Spinal cord (tissue), 4 donors: ENCODE data around the gene GPRC5C. TPM values are rescaled to one million over a fixed set of nuclear protein-coding genes. Genes with fewer than 3 reads are reported as not detected.

ENCODE experiments used
- polyA plus RNA-seq, 2 donors: library from polyadenylated mRNA; unstranded; fragments of 120-200 nt; gene quantifications; one replicate each; pipeline ENCODE4 v1.2.1, GENCODE V29; 2013; ENCODE audit not compliant: insufficient read length in 2 of 2
- small RNA-seq: library from RNA; depleted of rRNA; stranded (forward); fragments of <200 nt; gene quantifications from one replicate; pipeline ENCODE3, GENCODE V24; 2014; ENCODE audit warnings: low replicate concordance
- total RNA-seq, 2 donors: library from RNA; depleted of rRNA in 1 of 2; stranded (reverse); fragments of 120-200 nt in 1 of 2; fragments of >200 nt in 1 of 2; gene quantifications; one replicate each; pipeline versions ENCODE4 v1.2.3 to v1.2.4, GENCODE V29; 2013 to 2014

The GPRC5C gene
- total and polyA plus RNA-seq, 4 donors, result 10.4 to 98.7 (median 17.7) TPM

Small RNA genes within 50 kb of the gene (small RNA-seq; reads per million reads assigned to genes)
- gene RNA5SP448, result not detected

Other genes starting within 250 kb of the GPRC5C start
- gene RPL38, start 228.4 kb upstream of the GPRC5C start, total RNA-seq, result 1,000 to 10,000 TPM; 1,239 to 1,608 TPM
- gene RPL38, start 228.4 kb upstream of the GPRC5C start, polyA plus RNA-seq, result 1,000 to 10,000 TPM; 1,051 to 1,061 TPM
- gene TTYH2, start 218.5 kb upstream of the GPRC5C start, total RNA-seq, result 10 to 100 TPM; 25.0 to 27.5 TPM
- 10 to 100 TPM; 59.2 to 66.4 TPM for gene TTYH2, start 218.5 kb upstream of the GPRC5C start, polyA plus RNA-seq
- gene DNAI2, start 157.9 kb upstream of the GPRC5C start, total RNA-seq, result 1 to 10 TPM in 1 of 2 donors, under 1 TPM in 1; 0.69 to 6.4 TPM
- gene DNAI2, start 157.9 kb upstream of the GPRC5C start, polyA plus RNA-seq, result 1 to 10 TPM; 5.4 to 7.4 TPM
- 1 to 10 TPM; 1.8 to 2.7 TPM for gene KIF19, start 105.9 kb upstream of the GPRC5C start, total RNA-seq
- 1 to 10 TPM; 2.3 to 2.8 TPM for gene KIF19, start 105.9 kb upstream of the GPRC5C start, polyA plus RNA-seq
- gene BTBD17, start 70.2 kb upstream of the GPRC5C start, total RNA-seq, result 10 to 100 TPM in 1 of 2 donors, 1 to 10 TPM in 1; 9.4 to 10.1 TPM
- 10 to 100 TPM; 25.2 to 31.0 TPM for gene BTBD17, start 70.2 kb upstream of the GPRC5C start, polyA plus RNA-seq
- under 1 TPM; 0.22 to 0.59 TPM for gene GPR142, start 64.6 kb upstream of the GPRC5C start, total RNA-seq
- under 1 TPM; 0.43 to 0.86 TPM for gene GPR142, start 64.6 kb upstream of the GPRC5C start, polyA plus RNA-seq
- gene CD300A, start 34.5 kb downstream of the GPRC5C start, total RNA-seq, result 1 to 10 TPM; 8.4 to 9.9 TPM
- gene CD300A, start 34.5 kb downstream of the GPRC5C start, polyA plus RNA-seq, result 1 to 10 TPM; 6.7 to 8.2 TPM
- gene CD300LB, start 99.4 kb downstream of the GPRC5C start, total RNA-seq, result under 1 TPM in 1 of 2 donors, not detected in 1; 0.30 TPM
- under 1 TPM in 1 of 2 donors, not detected in 1; 0.14 TPM for gene CD300LB, start 99.4 kb downstream of the GPRC5C start, polyA plus RNA-seq
- under 1 TPM; 0.55 to 0.69 TPM for gene CD300C, start 114.0 kb downstream of the GPRC5C start, total RNA-seq
- gene CD300C, start 114.0 kb downstream of the GPRC5C start, polyA plus RNA-seq, result 1 to 10 TPM in 1 of 2 donors, under 1 TPM in 1; 1.00 to 1.1 TPM
- gene CD300H, start 135.4 kb downstream of the GPRC5C start, total RNA-seq, result under 1 TPM in 1 of 2 donors, not detected in 1; 0.89 TPM
- not detected for gene CD300H, start 135.4 kb downstream of the GPRC5C start, polyA plus RNA-seq
- gene CD300LD, start 160.2 kb downstream of the GPRC5C start, total RNA-seq, result not detected
- not detected for gene CD300LD, start 160.2 kb downstream of the GPRC5C start, polyA plus RNA-seq
- under 1 TPM; 0.17 to 0.30 TPM for gene CD300E, start 191.7 kb downstream of the GPRC5C start, total RNA-seq
- gene CD300E, start 191.7 kb downstream of the GPRC5C start, polyA plus RNA-seq, result not detected